B cell (primary cell): ENCODE results near the gene ZBTB40. TPM values are rescaled to one million over a fixed set of nuclear protein-coding genes. Genes with fewer than 3 reads are reported as not detected.

Source experiments
- ATAC-seq: fragments of 200-7000 bp; cut with Tn5 transposase; one replicate; pipeline ENCODE4 v1.10.0; 2021; ENCODE audit warnings: low read depth, mild to moderate bottlenecking, moderate number of reproducible peaks, moderate library complexity
- CTCF ChIA-PET: fragments of 350-600 bp; sonication (Branson Sonifier 250); formaldehyde crosslinking; loops from one replicate; lab custom pipeline; 2021; ENCODE audit warnings: antibody characterized with exemption, inconsistent platforms; lab: Charles Lee
- POLR2A ChIA-PET: fragments of 350-600 bp; sonication (Branson Sonifier 250); formaldehyde crosslinking; loops from one replicate; lab custom pipeline; 2021; ENCODE audit warnings: antibody characterized with exemption; lab: Charles Lee
- DNase-seq: peaks from one replicate; pipeline ENCODE4 v3.0.0; 2013
- H2AFZ ChIP-seq: 2 replicates; pipeline ENCODE4 v1.6.1; 2012; ENCODE audit warnings: mild to moderate bottlenecking, low read depth, low read length; ENCODE audit not compliant: insufficient read depth, poor library complexity, severe bottlenecking
- H3K27ac ChIP-seq, 2 donors: 1 replicate in 1 of 2; 2 replicates in 1 of 2; pipeline ENCODE4 v1.5.1; 2012 to 2013; ENCODE audit warnings: low read length in 2 of 2, mild to moderate bottlenecking in 2 of 2, moderate library complexity in 1 of 2
- H3K27me3 ChIP-seq, 4 experiments: fragments of 200-600 bp in 1 of 4; sonication (generic) in 1 of 4; replicated peaks in 1 of 4; 1 replicate in 2 of 4; 2 replicates in 2 of 4; pipeline versions ENCODE4 v1.6.1 to v1.7.0; 2013 to 2016; ENCODE audit warnings: low read length in 3 of 4, mild to moderate bottlenecking in 2 of 4, mixed read lengths in 1 of 4, moderate library complexity in 1 of 4; ENCODE audit not compliant: insufficient read depth in 4 of 4, control insufficient read depth in 3 of 4; ENCODE audit errors: control extremely low read depth in 1 of 4
- H3K36me3 ChIP-seq, 2 experiments: replicated peaks in 1 of 2; 1 replicate in 1 of 2; 2 replicates in 1 of 2; pipeline versions ENCODE4 v1.6.1 to v1.7.1; 2013; ENCODE audit warnings: low read length in 1 of 2; ENCODE audit not compliant: insufficient read depth in 2 of 2, control insufficient read depth in 1 of 2; ENCODE audit errors: control extremely low read depth in 1 of 2, extremely low read depth in 1 of 2
- H3K4me1 ChIP-seq, 2 donors: fragments of 200-600 bp in 1 of 2; sonication (generic) in 1 of 2; 1 replicate in 1 of 2; 2 replicates in 1 of 2; pipeline versions ENCODE4 v1.5.1 to v1.6.1; 2013 to 2017; ENCODE audit warnings: low read length in 2 of 2; ENCODE audit not compliant: control insufficient read depth in 2 of 2, insufficient read depth in 2 of 2
- H3K4me2 ChIP-seq: replicated peaks from 2 replicates; pipeline ENCODE3; 2012; ENCODE audit warnings: mild to moderate bottlenecking, low read depth, low read length; ENCODE audit not compliant: poor library complexity, severe bottlenecking
- H3K4me3 ChIP-seq, 5 experiments: fragments of 200-600 bp in 1 of 5; sonication (generic) in 1 of 5; 1 replicate in 3 of 5; 2 replicates in 2 of 5; pipeline versions ENCODE4 v1.5.1 to v1.7.0; 2011 to 2016; ENCODE audit warnings: low read length in 4 of 5, mild to moderate bottlenecking in 4 of 5, low read depth in 2 of 5, control low read depth in 1 of 5, moderate library complexity in 1 of 5; ENCODE audit not compliant: insufficient read depth in 1 of 5; ENCODE audit errors: control extremely low read depth in 1 of 5, extremely low read depth in 1 of 5
- H3K79me2 ChIP-seq: fragments of 200-600 bp; sonication (generic); one replicate; pipeline ENCODE4 v1.6.0; 2016; ENCODE audit warnings: low read length; ENCODE audit not compliant: control insufficient read depth, insufficient read depth
- H3K9ac ChIP-seq: fragments of 200-600 bp; sonication (generic); 2 replicates; pipeline ENCODE4 v1.6.1; 2017; ENCODE audit warnings: mild to moderate bottlenecking, low read length, moderate library complexity
- H3K9me3 ChIP-seq, 3 donors: one replicate each; pipeline versions ENCODE4 v1.6.1 to v1.7.1; 2013; ENCODE audit warnings: low read length in 2 of 3; ENCODE audit not compliant: control insufficient read depth in 2 of 3, insufficient read depth in 1 of 3; ENCODE audit errors: control extremely low read depth in 1 of 3
- H4K20me1 ChIP-seq: 2 replicates; pipeline ENCODE4 v1.6.0; 2012; ENCODE audit warnings: mild to moderate bottlenecking, low read length; ENCODE audit not compliant: insufficient read depth, control insufficient read depth, poor library complexity, severe bottlenecking
- H3K27ac Mint-ChIP-seq: one replicate; pipeline ENCODE4 v1.8.0; 2021; ENCODE audit warnings: mixed read lengths
- H3K27me3 Mint-ChIP-seq: one replicate; pipeline ENCODE4 v1.8.0; 2021; ENCODE audit warnings: mixed read lengths
- H3K4me1 Mint-ChIP-seq: one replicate; pipeline ENCODE4 v1.8.0; 2021; ENCODE audit warnings: mixed read lengths
- H3K4me3 Mint-ChIP-seq: one replicate; pipeline ENCODE4 v1.8.0; 2021; ENCODE audit warnings: mixed read lengths
- H3K9me3 Mint-ChIP-seq: one replicate; pipeline ENCODE4 v1.8.0; 2022; ENCODE audit warnings: mixed read lengths; ENCODE audit not compliant: insufficient read depth
- EZH2 ChIP-seq: IDR thresholded peaks from 2 replicates; pipeline ENCODE4 v1.6.1; 2012; ENCODE audit warnings: borderline replicate concordance, low read depth, mild to moderate bottlenecking, moderate library complexity, low read length; ENCODE audit not compliant: insufficient read depth, poor library complexity, severe bottlenecking
- WGBS: methylation state at CpG from one replicate; pipeline ENCODE4 v1.1.5; 2013; ENCODE audit warnings: missing lambda C conversion rate; ENCODE audit not compliant: insufficient coverage; 5-methylcytosine and 5-hydroxymethylcytosine counted together
- intact Hi-C: fragments of 100-400 bp; cut with micrococcal nuclease; formaldehyde crosslinking; loops from one replicate; pipeline ENCODE4 v1.10.0; 2022
- polyA plus RNA-seq: library from polyadenylated mRNA; depleted of rRNA; stranded (reverse); fragments of >200 nt; gene quantifications from 2 replicates; pipeline ENCODE4 v1.2.3, GENCODE V29; 2012
- total RNA-seq, 2 donors: library from RNA; stranded (reverse); fragments of 120-200 nt in 1 of 2; gene quantifications; 1 replicate in 1 of 2; 2 replicates in 1 of 2; pipeline versions ENCODE4 v1.2.3 to v1.2.4, GENCODE V29; 2013 to 2022
- TF ChIP-seq, protein P1 (sequence below): fragments of 200-600 bp; IDR thresholded peaks from one replicate; pipeline ENCODE4 v1.8.0; 2022; ENCODE audit warnings: antibody characterized with exemption, mild to moderate bottlenecking

The ZBTB40 gene
- total and polyA plus RNA-seq, 2 donors (not counting 1 experiment from before 2014, with no cell fraction given), result 30.9 to 51.9 TPM

DNA sequence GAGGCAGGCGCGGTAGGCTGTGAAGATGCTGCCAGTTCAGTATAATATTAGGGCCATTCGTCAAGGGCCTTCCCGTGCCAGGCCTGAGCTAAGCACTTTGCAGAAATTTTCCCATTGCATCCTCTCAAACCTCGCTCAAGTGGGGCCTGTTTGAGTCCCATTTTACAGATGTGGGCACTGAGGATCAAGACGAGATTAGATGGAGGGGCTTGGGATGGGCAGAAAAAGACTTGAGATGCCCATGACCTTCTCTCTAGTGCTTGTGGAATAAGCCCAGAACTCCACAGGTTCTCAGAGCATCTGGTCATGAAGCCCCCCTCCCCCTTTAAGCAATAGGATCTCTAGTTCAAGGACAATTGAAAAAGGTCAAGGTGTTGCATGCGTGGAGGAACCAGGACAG, 121.6 kb downstream of the ZBTB40 start:
- ATAC-seq (no peak), DNase-seq (no peak)
- TF ChIP-seq, protein P1, sequence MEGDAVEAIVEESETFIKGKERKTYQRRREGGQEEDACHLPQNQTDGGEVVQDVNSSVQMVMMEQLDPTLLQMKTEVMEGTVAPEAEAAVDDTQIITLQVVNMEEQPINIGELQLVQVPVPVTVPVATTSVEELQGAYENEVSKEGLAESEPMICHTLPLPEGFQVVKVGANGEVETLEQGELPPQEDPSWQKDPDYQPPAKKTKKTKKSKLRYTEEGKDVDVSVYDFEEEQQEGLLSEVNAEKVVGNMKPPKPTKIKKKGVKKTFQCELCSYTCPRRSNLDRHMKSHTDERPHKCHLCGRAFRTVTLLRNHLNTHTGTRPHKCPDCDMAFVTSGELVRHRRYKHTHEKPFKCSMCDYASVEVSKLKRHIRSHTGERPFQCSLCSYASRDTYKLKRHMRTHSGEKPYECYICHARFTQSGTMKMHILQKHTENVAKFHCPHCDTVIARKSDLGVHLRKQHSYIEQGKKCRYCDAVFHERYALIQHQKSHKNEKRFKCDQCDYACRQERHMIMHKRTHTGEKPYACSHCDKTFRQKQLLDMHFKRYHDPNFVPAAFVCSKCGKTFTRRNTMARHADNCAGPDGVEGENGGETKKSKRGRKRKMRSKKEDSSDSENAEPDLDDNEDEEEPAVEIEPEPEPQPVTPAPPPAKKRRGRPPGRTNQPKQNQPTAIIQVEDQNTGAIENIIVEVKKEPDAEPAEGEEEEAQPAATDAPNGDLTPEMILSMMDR, result no peak
- TF ChIP-seq EZH2, result no peak
- H3K27me3 ChIP-seq, result no peaks in the 10 kb centered on the region
- H3K27ac Mint-ChIP-seq, result no peak overlapping the region
- peaks cover 2% of the 10 kb centered on the region for H3K9me3 Mint-ChIP-seq
- H3K4me1 ChIP-seq, result no peaks in the 10 kb centered on the region
- H3K4me3 Mint-ChIP-seq, result no peak overlapping the region
- no peak overlapping the region for H3K27ac ChIP-seq
- H4K20me1 ChIP-seq, result no peaks in the 10 kb centered on the region
- intact Hi-C loops, result no loop called here
- H3K4me3 ChIP-seq, result no peak overlapping the region
- ChIA-PET POLR2A (no interaction called here), CTCF (no interaction called here)
- peaks cover 0 to 13% (median 0%) of the 10 kb centered on the region in 3 donors for H3K9me3 ChIP-seq
- no peaks in the 10 kb centered on the region for H3K4me1 Mint-ChIP-seq
- no peak overlapping the region for H2AFZ ChIP-seq
- peaks cover 6% of the 10 kb centered on the region for H3K27me3 Mint-ChIP-seq
- H3K36me3 ChIP-seq, result no peaks in the 10 kb centered on the region
- no peak overlapping the region for H3K9ac ChIP-seq
- WGBS, result 71% methylated on average over 6 of the region's 7 CpGs
- H3K79me2 ChIP-seq, result no peaks in the 10 kb centered on the region
- H3K4me2 ChIP-seq, result no peak overlapping the region

DNA sequence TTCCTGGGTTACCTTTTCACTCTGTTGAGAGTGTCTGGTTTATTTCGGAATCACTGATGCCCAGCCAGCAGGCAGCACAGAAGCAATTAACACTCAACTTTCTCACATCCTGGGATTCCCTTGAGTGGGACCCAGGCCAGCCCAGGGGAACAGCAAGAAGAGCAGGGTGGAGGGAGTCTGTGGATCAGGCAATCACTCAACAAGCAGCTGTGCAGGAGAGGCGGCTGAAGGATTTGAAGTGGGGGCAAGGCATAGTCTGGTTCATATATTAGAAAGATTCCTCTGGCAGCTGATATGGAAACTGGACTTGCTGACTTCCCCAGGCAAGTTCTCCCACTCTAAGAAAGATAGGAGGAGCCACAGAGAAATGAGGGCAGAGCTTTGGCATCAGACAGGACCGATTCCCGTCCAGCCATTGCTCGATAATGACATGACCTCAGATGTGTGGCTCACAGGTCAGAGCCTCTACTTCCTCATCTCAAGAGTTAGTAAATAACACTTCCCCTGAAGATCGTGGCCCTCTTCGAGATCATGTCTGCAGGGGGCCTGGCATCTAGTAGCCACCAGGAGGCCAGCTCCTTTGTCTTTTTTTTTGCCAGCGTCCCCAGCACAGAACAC, 124.0 kb downstream of the ZBTB40 start:
- intact Hi-C loops, result no loop called here
- ChIA-PET POLR2A (no interaction called here), CTCF (no interaction called here)
- Mint-ChIP-seq H3K27ac (no peak overlapping the region), H3K9me3 (peaks cover 2% of the 10 kb centered on the region), H3K4me3 (no peak overlapping the region), H3K27me3 (peaks cover 6% of the 10 kb centered on the region), H3K4me1 (no peaks in the 10 kb centered on the region)
- DNase-seq, result no peak
- Histone ChIP-seq H3K9ac (no peak overlapping the region), H4K20me1 (no peaks in the 10 kb centered on the region), H3K36me3 (no peaks in the 10 kb centered on the region), H3K27me3 (no peaks in the 10 kb centered on the region), H3K4me2 (no peak overlapping the region), H3K4me3 (no peak overlapping the region), H2AFZ (no peak overlapping the region), H3K27ac (no peak overlapping the region), H3K79me2 (no peaks in the 10 kb centered on the region), H3K9me3 (peaks cover 0 to 9% (median 0%) of the 10 kb centered on the region in 3 donors), H3K4me1 (no peaks in the 10 kb centered on the region)
- 62% methylated on average over 2 of the region's 8 CpGs for WGBS
- no peak for TF ChIP-seq EZH2
- TF ChIP-seq, protein P1, result no peak
- ATAC-seq, result no peak
